NCI-H2196 treated with DMSO at 0.1 percent for 48 hours (cell line): ENCODE measurements around the gene ANKRD63.

Experiments used
- DNase-seq: peaks from one replicate; lab custom pipeline; 2025; ENCODE audit not compliant: unreplicated experiment; lab: John Stamatoyannopoulos, UW

Gene ANKRD63

GRCh38 chr15:40279437-40280141 lies 3.3 kb downstream of the ANKRD63 start:
- no peak for DNase-seq

- DNase-seq, result no peak
Observed at GRCh38 chr15:40278026-40278425, 4.8 kb downstream of the ANKRD63 start.

GRCh38 chr15:40277471-40277870 lies 5.4 kb downstream of the ANKRD63 start:
- no peak for DNase-seq

GRCh38 chr15:40276927-40277326 lies 5.9 kb downstream of the ANKRD63 start:
- DNase-seq, result no peak

DNA sequence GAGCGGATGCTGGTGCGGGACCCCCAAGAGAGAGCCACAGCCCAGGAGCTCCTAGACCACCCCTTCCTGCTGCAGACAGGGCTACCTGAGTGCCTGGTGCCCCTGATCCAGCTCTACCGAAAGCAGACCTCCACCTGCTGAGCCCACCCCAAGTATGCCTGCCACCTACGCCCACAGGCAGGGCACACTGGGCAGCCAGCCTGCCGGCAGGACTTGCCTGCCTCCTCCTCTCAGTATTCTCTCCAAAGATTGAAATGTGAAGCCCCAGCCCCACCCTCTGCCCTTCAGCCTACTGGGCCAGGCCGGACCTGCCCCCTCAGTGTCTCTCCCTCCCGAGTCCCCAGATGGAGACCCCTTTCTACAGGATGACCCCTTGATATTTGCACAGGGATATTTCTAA lies 6.9 kb downstream of the ANKRD63 start:
- no peak for DNase-seq

DNA sequence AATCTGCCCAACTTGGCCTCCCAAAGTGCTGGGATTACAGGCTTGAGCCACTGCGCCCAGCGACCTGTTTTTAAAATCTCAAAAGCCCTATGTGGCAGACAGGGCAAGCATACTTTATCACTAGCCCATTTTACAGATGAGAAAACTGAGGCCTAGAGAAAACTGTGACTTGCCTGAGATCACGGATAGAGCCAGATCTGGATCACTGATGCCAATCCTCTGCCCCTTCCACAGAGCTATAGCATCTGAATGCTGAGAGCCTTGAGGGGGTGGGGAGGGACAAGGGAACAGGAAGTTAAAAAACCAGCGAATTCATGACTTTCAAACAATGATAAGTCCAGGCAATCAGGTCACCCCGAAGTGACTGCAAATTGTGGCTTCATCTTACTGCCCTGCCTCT lies 7.3 kb downstream of the ANKRD63 start:
- DNase-seq, result no peak

DNA sequence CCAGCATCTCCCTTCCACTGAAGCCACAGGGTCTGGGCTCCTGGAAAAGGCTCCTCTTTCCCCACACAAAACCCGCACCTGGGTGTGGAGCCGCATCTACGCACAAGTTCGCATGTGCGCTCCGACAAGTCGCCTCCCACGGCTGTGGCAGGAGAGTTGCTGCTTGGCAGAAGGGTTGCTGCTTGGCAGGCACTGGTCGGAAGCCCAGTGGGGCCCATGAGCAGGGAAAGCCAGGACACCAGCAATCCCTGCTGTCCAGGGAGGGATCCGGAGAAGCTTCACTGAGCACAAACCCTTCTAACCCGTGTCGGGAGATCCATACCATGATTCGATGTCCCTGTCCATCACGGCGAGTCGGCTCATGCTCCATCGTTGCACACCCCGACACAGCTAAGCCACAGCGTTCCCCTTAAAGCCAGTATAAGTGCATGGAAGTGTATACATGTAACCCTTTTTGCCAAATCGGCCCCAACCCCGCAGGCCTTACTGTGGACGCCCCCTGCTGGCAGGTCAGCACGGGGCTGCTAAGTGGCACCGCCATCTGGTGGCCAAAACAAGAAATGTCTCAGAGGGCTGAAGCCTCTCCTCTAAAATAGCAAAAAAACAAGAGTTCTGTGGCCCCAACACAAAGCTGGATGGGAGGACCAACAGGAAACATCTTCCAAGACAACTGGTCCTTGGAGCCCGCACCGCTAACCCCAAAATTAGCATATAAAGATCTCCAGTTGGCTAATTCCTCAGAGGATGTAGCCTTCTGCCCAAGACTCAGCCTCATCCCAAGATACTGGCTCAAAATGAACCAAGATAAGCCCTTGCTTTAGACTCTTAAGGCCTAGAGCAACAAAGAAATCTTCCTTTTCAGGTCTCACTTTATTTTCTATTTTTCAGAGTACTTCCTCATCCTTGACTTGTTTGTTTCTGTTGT lies 8.3 kb downstream of the ANKRD63 start:
- peak; percentile 35 for DNase-seq

GRCh38 chr15:40273428-40273827 lies 9.4 kb downstream of the ANKRD63 start:
- no peak for DNase-seq

GRCh38 chr15:40272485-40273056 lies 10.3 kb downstream of the ANKRD63 start:
- DNase-seq, result no peak

DNA sequence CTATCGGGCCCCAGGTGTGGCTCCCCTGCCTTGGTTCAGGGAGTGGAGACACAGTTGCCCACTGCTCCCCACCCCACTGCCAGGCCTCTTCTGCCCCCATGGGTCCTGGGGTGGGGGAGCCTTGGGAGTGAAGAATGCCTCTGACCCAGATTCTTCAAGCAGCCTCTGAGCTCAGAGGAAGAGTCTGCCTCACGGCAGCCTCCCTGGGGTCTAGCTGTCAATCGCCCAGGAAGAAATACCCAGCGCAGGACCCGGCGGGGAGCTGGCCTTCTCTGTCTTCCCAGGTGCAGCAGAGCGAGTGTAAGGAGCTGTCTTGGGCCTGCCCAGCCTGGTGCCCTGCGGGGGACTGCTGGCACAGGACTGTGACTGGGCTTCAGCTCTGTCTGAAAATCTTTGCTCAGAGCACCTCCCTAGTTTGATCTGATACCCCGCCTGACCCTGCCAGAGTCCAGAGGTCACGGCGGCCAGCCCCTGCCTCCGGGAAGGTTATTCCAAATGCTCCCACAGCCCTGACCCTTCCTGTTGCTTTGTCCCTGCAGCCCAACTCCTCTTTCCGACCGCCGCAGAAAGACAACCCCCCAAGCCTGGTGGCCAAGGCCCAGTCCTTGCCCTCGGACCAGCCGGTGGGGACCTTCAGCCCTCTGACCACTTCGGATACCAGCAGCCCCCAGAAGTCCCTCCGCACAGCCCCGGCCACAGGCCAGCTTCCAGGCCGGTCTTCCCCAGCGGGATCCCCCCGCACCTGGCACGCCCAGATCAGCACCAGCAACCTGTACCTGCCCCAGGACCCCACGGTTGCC lies 11.0 kb downstream of the ANKRD63 start:
- no peak for DNase-seq

DNA sequence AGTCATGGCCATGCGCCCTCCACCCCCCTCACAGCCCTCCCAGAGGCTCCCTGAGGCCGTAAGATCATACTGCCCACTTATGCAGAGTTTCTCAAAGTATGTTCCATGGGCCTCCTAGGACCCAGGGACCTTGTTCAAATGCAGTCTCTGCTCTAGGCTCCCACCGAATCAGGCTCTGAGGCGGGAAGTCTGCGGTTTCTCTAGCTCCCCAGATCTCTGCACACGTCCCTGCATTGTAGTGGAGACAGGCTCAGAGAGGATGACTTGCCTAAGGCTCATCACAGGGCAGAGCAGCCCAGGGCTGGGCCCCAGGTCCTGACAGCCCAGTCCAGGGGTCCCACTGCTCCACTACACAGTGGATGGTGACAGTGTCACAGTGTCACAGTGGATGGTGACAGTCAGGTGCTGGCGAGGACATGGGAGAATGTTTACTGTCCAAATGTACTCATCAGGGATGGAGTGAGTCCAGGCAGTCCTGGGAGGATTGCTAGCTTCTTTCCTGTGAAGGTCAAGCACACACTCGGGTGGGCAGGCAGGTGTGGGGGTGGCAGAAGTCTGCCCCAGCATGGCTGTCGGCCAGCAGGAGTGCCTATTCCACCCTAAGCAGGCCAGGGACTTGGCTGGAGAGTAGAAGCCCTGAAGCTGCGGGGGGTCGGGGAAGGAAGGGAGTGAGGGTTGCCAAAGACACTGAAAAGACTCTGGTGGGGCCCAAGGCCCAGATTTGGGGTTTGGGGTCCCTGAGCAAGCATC lies 12.4 kb downstream of the ANKRD63 start:
- DNase-seq, result no peak

DNA sequence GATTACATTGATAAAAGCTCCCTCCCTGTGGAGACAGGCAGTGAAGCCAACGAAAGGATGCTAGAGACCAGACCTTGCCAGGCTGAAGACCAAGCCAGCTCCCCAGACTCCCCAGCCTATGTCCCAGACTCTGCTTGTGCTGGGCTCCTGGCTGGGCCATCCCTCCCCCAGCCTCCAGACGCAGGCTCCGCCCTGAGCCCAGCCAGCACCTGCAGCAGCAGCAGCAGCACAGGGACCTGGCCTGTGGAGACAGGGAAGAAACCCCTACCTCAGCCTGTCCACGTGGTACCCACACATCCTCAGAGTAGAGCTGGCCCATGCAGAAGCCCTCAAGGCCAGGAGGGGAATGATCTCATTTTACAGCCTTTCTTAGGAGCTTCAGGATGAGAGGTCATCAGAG lies 13.3 kb downstream of the ANKRD63 start:
- no peak for DNase-seq

DNA sequence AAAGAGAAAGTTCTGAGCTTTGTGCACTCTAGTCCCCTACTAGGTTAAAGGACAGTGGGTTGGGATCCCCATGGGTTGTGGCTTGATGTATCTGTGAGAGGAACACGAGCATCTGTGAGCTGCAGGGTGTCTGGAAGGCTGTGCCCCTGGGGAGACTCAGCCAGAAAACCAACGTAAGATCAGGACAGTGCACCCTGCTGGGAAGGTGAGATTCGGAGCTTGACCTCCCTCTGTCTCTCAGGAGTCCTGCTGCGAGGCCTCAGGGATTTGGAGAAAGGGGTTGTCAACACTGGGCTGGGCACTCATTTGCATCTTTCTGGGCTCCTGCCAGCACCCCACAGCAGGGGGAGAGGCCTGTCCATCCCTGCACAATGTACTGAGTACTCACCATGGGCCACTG lies 15.2 kb downstream of the ANKRD63 start:
- no peak for DNase-seq

- no peak for DNase-seq
Observed at GRCh38 chr15:40266828-40267304, 16.0 kb downstream of the ANKRD63 start.

- DNase-seq, result no peak
Observed at GRCh38 chr15:40265875-40266274, 17.0 kb downstream of the ANKRD63 start.

GRCh38 chr15:40265355-40265754 lies 17.5 kb downstream of the ANKRD63 start:
- DNase-seq, result no peak

- DNase-seq, result no peak
Observed at GRCh38 chr15:40264321-40265153, 18.3 kb downstream of the ANKRD63 start.

- no peak for DNase-seq
Observed at GRCh38 chr15:40263024-40263754, 19.7 kb downstream of the ANKRD63 start.

GRCh38 chr15:40259021-40259420 lies 23.8 kb downstream of the ANKRD63 start:
- DNase-seq, result no peak
